HG03342 (cell line): Measurements from ENCODE around the gene HMX1.

Experiments
- ATAC-seq: cut with Tn5 transposase; IDR thresholded peaks from one replicate; pipeline ENCODE4 v1.9.1; 2021; ENCODE audit warnings: mild to moderate bottlenecking, moderate library complexity; ENCODE audit not compliant: unreplicated experiment

Gene HMX1

DNA sequence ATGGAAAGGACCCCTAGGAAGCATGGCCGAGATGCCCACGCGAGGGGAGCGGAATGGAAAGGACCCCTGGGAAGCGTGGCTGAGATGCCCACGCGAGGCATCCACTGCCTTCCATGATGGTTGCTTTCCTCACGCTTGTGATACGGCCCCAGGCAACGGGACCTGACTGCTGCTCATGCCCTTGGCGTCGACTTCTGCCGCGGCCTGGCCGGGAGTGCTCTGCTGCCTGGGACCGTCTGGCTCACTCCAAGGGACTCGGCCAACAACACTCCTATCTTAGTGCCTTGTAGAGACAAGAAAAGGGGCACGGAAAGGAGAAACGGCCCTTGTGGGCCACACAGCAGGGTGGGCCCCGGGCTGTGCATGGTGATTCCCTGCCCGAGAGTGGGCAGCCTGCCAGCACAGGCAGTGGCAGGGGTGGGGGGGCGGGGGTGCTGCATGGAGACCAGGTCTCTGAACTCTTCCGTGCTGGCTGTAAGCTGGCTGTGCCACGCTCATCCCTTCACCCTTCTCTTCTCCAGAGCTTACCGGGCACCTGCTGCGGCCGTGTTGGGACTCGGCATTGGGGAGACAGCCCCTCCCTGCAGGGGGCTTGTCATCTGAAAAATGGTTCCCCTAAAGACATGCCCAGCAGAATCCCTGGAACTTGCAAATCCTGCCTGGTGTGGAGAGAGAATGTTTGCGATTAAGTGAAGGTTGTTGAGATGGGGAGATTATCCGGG lies 38.6 kb upstream of the HMX1 start:
- ATAC-seq: no peak

DNA sequence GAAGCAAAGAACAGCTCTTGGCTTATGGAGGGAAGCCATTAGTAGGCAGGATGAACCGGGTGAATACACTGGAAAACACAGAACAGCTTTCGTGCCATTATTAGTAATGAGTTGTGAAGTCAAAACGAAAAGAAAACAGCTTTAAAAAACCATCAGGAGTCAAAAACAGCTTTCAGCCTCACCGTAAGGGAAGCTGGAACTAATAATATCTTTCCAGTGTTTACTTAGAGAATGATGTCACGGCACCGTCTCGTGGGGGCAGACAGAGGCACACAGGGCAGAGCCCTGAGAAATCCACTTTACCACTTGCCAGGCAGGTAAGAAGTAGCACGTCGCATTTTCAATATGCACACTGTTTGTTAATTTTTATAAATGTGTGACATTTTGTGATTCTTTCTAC lies 37.9 kb upstream of the HMX1 start:
- no peak for ATAC-seq

DNA sequence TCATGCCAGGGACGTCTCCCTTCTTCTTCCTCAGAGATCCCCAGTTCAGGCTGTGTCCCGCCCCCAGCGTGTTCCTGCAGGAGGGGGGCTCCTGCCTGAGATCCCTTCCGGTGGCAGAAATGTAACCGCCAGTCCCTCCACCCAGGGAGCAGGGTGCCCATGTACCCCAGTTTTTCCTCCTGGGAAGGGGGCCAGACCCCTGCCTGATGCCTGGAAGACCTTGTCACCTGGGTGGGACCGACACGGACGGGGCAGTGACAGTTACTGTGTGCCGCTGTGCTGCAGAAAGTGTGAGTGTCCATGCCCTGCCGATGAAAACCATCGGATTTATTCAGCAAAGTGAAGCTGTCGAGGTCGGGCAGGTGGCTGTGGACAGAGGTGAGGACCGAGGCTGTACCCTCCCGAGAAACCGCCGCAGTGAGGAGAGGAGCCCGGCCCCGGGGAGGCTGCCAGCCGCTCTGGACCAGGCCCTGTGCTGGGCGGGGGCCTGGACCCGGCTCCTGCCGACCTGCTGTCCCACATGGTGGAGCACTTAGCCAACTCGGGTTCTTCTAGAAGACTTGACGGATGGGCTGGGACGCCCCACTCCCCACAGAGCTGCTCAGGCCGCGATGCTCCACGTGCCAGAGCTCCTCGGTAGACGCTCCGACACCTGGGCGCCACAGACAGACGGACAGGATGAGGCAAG lies 36.7 kb upstream of the HMX1 start:
- no peak for ATAC-seq

DNA sequence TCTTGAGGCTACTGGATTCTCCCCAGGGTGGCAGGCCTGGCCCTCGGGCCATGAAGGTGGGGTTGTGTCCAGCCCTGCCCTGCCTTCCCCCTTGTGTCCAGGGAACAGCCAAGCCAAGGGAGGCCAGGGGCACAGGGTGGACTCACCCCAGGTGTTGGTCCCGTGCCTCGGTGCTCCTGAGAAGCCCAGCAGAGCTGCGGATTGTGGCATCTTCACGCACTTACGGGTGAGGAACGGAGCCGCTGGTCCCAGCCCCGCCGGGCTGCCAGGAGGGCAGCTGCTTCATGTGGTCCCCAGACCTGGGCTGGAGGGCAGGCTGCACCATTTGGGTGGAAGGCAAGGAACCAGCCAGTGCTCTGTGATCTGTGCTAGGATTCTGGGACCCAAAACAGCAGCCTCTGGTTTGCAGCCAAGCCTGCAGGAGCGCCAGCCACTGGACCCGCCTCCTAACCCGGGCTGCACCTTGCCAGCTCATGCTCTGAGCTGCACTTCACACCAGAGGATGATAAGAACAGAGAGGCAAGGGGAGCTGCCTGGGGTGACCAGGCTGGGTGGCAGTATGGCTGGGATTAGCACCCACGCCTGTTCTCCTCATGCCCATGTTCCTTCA lies 36.1 kb upstream of the HMX1 start:
- ATAC-seq: no peak

DNA sequence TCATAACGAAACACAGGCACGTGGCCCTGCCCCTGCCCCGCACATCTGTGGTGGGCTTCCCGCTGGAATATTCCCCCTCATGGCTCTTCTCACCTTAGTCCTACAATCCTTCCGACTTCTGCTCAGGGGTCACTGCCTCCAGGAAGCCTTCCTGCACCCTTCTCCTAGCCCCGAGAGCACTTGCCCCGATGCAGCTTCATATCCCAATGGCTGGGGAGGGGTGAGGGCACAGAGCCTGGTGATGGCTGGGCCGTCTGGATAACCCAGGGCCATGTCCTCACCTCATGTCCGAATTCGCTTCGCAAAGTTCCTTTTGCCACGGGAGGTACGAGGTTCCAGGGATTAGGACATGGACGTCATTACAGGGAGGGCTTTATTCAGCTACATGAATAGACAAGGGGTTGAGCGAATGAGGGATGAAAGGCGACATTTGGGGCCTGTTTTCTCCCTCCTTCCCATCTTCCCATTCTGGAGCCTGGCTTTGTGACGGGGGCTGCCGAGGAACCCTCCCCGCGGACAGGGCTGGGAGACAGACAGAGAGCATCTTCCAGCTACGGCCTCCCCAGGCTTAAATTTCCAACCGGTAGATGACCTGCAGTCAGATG lies 35.5 kb upstream of the HMX1 start:
- no peak for ATAC-seq

DNA sequence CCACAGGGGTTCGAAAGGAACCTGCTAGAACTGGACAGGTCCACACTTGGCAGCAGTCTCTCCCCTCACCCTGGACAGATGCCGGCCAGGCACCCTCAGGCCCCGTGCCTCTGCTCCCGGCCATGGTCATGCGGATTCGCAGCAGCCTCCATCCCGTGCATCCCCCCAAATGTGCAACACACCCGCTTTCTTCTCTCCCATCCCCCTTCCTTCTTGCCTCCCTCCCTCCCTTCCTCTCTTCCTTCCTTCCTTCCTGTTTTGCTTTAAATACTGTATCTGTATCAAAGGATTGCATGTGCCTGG lies 35.0 kb upstream of the HMX1 start:
- no peak for ATAC-seq

DNA sequence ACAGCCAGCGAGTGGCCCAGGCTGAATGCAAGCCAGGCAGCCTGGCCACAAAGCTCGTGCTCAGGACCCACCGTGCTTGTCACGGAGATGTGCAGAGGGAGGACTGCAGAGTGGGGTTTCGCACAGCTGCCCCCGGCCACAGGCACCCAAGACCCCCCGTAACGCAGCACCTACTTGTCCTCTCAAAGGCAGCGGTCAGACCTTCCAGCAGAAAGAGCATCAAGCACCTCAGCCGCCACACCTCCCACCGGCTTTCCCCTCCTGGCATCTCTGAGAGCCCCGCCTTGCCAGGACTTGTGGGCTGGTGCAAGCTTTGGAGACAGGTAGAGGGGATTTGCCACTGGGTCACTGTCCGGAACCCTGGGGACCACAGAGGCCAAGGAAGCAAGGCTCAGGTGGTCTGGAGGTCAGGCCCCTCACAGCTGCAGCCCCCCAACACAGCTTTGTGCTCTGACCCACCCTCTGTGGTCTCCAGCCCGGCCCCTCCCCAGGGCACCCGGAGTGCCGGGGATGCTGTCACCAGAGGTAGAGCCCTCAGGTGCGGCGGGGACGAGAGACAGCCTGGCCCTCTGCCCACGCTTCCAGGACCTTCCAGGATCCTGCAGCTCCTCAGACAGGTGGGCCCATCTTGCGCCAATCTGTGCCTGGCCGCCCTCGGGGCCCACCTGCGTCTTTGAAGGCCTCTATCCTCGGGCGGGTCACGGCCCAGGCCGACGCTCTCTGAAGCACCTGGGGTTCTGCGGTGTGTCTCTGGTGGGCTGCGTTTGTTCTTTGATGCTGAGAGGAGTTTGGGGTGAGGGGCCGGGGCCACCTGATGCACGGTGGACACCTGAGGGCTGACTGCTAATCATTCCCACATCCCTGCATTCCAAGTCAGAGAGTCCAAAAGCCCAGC lies 34.4 kb upstream of the HMX1 start:
- no peak for ATAC-seq

DNA sequence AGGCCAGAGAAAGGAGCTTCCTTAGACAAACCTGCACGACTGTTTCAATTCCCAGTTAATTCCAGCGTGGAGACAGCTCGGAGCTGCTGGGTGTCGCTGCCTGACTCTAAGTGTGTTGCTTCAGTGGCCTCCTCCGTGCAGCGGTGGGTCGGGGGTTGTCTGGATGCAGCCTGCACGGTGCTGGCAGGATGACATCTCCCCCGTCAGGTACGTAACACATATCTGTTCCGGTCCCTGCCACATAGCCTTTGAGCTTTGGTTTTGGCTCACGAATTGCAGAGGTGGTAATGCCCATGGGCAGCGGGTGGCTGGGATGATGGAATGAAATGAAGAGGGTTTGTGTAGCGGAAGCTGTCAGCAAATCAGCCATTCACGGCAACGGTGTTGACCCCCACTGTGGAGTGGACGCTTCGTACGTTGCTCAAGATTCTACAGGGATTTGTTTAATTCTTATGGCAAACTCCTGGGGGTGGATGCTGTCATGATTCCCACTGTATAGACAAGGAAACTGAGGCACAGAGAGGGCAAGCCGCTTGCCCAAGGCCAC lies 33.7 kb upstream of the HMX1 start:
- ATAC-seq: no peak

DNA sequence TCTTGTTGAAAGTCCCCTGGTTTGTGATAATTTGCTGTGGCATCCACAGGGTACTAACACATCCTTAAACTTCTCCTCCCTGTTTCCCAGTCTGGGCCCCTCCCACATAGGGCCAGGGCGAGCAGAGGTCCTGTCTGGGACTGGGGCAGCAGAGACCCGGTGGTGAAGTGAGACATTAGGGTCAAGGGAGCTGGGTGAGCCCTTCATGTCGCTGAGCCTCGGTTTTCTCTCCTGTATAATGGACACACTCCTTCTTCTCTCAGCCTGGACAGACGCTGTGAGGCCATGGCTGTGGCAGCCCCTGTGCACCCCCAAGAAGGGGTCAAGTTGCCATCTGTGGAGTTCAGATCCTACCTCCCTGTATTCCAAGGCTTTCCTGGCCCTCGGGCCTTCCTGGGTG lies 33.0 kb upstream of the HMX1 start:
- ATAC-seq: no peak

DNA sequence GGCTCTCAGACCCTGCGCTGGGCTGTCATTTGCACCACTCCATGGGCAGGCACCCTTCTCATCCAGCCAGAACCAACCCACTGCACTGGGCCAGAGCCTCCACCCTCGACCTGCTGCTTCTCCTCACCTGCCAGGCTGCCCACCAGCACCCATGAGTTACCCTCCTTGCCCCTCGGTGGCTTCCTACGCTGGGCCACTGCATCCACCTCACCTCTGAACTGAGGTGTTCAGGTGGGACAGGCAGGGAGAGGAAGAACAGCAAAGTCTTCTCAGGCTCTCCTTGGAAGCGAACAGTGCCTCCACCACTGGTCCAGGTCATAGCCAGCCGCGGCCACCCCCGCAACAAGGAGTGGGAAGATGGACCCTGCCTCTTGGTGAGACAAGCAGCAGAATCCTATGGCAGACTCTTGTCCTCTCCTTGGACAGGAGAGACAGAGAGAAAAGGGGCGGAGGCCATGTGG lies 32.4 kb upstream of the HMX1 start:
- no peak for ATAC-seq

DNA sequence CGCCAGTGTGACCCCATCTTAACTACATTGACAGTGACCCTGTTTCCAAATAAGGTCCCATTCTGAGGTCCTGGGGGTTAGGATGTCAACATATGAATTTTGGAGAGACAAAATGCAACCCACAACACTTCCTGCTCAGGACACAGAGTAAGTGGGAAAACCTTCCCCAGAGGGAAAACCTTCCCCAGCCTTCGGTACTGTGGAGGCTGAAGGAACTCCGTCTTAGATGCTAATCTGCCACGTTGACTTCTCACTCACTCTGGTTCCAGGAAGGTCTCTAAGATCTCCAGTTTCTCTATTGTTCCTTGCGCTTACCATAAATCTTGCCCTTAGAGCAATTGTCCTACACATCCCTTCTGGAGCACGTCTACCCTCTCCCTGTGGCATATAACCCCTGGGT lies 29.7 kb upstream of the HMX1 start:
- no peak for ATAC-seq

DNA sequence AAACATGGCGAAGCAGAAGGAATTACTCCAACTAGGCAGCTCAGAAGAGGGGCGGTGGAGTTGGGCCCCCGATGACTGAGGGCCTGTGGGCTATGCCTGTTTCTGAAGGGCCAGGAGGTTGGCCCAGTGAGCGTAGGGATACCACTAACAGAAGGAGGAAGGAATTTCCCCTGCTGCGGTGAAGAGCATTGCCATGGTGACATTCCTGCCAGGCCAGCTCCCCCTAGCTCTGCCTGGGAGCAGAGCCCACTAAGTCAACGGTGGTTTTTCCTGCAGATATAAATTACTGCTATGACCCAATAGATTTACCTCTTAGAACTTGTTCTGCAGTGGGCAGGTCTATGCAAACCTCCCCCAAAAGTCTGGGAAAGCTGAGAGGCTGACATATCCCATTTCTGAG lies 28.9 kb upstream of the HMX1 start:
- no peak for ATAC-seq

DNA sequence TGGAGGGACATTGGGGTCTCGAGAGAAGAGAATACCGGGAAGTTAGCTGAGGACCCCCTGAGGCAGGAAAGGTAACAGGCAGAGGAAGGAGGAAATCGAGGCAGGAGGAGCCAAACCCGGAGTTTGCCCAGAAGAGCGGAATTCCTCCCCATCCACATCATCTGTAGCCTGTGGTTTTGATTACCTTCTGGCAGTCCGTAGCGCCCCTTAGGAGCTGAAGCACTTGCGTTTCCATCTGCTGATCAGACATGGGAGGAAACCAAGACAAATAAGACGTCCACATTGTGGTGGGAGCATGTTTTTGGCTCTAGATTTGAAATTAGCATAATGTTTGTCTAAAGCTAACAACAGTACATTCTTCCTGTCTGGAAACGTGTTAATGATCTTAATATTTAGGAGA lies 26.8 kb upstream of the HMX1 start:
- no peak for ATAC-seq

DNA sequence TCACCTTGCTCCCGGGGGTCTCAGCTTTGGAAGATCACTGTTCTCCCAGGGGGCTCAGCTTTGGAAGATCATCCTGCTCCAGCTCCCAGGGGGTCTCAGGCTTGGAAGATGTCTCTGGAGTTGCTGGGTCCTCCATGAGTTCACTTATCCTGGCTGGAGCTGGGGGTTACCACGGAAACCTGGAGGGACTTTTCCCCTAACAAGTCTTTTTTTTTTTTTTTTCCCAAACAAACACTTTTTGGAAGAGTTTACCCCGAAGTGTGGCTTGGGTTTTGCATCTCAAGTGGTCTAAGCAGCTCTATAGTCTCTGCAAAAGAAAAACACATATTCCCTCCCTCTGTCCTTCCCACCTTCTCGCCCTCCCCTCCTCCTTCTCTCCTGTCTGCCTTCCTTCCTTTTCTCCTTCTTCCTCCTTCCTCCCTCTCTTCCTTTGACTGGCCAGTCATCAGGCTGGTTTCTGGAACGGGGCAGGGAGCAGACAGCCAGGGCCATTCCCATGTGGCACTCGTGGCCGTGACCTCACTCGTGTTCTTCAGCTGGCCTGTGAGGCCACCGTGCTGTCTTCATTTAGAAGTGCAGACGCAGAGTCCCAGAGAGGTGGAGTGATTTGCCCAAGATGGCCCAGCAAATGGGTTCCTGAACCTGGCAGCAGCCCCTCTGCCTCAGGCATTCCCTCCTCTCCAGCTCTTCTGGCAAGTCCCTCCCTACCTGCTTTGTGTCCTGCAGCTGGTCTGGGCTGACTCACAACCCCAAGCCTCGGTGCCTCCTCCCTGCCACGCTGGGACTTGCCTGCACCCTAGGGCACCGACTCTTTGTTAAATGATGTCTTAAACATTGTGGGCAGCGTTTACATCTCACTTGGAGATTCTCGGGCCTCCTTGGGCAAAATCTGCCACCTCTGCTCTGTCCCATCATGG lies 25.9 kb upstream of the HMX1 start:
- no peak for ATAC-seq

DNA sequence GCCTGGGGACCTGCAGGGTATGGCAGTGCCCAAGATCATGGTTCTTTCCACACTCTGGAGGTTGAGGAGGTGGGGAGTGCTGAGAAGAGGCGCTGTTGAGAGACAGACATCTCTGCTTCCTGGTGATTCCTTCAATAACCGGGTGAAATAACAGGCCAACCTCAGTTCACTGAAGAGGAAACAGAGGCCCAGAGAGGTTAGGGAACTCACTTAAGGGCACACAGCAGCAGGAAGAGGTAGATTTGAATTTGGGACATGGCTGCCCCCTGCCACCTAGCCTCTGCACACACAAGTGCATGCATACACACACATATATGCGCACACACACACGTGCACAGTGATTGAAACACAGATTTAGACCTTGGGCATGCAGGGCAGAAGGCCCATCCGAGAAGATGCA lies 24.9 kb upstream of the HMX1 start:
- ATAC-seq: no peak

DNA sequence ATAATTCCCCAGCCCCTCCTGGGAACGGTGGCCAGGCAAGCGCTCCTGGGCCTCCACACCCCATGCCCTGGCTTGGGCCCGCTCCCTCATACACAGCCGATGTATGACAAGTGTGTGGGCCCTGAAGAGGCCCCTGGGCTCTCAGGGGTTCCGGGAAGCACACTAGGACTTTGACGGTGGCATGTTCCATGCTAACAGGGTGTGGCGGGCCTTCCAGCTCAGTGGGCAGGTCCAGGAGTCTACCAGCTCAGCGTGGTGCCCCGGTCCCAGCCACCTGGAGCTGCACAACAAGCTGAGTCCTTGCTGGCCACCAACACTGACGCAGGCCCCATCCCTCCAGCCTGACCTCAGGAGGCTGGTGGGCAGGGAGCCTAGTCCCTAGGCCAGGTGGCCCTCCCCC lies 24.4 kb upstream of the HMX1 start:
- ATAC-seq: no peak

DNA sequence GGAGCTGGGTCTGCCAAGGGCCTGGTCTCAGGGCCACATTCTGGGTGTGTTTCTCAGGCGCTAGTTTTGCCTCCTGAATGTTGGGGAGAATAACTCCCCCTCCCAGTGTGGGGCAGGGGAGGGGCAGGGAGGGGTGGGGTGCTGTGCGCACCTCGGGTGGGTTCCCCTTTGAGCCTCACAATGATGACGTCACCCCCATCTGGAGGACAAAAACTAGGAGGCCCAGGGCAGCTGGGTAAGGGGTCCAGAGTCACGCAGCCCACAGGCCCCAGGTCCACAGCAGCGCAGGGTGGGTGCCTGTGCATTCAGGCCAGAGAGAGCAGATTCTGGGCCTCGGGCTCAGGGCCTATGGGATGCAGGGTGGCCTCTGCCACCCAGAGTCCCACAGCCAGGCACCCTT lies 23.7 kb upstream of the HMX1 start:
- no peak for ATAC-seq

DNA sequence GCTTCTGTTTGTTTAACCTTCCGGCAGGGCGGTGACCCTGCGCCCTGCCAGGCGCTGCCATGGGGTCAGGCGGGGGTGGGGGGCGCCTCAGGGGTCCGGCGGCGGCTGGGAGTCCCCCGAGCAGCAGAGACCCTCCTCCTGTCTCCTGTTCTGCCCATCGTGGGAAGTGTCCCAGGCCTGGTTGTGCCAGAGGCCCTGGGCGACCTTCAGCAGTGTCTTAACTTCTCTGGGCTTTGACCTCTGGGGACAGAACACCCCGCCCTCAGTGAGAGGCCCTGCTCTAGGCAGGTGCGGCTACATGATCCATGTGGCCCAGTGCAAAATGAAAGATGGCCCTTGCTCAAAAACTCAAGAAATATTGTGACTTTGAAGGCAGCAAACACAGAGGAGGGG lies 22.8 kb upstream of the HMX1 start:
- ATAC-seq: no peak

DNA sequence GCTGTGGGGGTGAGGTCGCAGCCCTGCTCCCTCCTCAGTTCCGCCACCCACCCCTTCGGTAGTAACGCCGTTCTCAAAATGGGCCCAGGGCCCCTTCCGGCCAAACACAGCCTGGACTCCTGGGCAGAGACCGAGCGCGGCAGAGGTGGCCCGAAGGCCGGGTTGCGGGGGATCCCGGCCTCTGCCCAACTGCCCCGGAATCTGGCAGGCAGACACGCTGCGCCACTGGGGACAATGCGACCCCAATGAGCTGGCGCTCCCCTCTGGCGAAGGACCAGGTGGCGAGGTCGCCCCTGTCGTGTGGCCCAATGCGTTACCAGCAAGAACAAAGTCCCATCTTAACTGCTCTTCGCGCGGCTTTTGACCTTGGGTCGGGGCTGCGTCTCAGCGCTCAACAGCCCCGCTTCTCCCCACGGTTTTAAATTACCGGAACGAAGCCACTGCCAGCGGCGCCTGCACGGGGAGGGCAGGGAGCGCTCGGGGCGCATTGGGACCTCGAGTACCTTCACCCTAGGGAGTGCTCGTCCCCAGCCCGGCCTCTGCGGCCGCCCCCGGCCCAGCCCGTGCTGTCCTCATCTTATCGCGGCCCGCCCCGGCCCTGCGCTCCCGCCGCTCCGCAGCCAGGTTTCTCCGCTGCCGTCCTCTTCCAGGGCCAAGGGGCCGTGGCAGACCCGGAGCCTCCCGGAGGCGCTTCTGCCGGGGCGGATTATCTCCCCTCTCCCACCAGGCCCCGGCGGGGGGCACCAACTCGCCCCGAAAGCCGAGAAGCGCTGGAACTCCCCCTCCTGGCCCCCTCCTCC lies 22.2 kb upstream of the HMX1 start:
- no peak for ATAC-seq
